Fibroblast of the conjunctiva (primary cell): Measurements from ENCODE around the gene CNTN1.

ENCODE experiments used
- DNase-seq: peaks from one replicate; pipeline ENCODE4 v3.0.0-alpha.2; 2010; ENCODE audit warnings: low read depth

CNTN1 gene

GRCh38 chr12:40770781-40771180, 78.5 kb downstream of the CNTN1 start:
- no peak for DNase-seq

GRCh38 chr12:40775661-40776060, 83.4 kb downstream of the CNTN1 start:
- no peak for DNase-seq

- DNase-seq, result no peak
Observed at GRCh38 chr12:40784102-40784501, 91.9 kb downstream of the CNTN1 start.

GRCh38 chr12:40788276-40788675, 96.0 kb downstream of the CNTN1 start:
- no peak for DNase-seq

DNA sequence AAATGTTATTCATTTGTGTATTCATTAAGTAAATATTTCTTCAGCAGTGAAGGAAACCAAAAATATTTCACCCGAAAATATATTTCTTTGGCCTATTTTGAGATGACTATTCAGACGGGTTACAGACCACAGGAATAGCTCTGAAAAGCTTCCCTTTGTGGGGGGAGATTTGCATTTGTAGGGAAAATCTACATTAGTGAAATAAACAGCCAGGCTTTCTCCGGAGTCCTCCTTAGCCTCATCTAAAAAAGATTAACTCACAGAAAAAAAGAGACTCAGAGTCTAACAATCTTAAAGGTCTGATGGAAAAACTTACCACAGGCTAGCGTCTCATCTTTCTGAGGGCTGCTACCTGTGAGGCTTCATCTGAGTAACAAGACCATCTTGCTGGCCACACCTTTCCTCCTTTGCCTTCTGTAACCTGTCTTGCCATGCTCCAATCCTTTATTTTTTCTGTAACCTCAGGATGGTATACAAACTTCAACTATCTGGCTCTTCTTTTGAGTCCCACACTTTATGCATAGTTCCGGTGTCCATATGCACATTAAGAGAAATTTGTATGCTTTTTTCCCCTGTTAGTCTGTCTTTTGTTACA, 100.7 kb downstream of the CNTN1 start:
- no peak for DNase-seq

DNA sequence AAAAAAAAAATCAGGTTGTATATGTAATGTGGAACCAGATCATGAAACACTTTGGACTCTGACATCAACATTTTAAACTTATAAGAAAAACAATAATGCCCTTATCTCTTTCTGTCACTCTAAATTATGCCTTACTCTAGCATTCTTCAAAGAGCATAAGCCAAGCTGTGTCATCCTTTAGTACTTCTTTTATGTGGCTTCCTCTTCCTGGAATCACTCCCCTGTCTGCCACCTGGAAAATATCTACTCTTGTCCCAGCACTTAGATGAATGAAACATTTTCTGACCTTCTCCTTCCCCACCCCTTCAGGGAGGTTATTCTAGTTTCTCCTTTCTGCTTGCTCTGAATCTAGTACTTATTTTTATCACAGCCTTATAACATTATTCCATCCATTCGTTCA, 101.2 kb downstream of the CNTN1 start:
- DNase-seq, result no peak

DNA sequence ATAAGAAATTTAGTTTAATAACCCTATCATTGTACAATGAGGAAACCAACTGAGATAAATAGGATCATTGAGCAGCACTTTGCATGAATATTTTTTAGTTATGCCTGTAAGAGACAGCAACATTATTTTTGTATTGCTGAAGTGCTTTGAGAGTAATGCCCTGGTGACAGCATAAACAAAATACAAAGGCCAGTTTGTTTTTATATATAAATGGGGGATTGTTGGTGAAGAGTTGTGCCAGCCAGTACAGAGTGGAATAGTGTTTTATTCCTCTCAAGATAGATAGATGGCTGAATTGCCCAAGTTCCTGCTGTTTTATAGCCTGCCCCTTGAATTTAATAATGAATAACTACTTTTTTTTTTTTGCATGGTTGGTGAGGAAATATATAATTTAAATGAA, 101.8 kb downstream of the CNTN1 start:
- no peak for DNase-seq

- DNase-seq, result no peak
Observed at GRCh38 chr12:40801082-40801481, 108.8 kb downstream of the CNTN1 start.

DNA sequence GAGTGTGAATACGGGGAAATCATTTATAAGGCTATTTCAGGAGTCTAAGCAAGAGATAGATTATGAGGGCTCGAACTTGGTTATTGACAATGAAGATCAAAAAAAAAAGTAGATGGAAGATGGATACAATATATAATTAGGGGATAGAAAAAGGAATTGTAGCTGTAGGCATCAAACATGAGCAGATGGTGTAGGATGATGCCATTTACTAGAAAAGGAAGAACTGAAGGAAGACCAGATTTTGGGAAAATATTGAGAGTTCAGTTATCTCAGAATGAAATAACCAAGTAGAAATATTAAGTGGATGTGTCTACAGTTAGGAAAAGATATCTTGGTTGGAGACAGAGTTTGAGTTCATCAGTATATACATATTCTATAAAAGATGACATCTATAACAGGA, 109.6 kb downstream of the CNTN1 start:
- no peak for DNase-seq

DNA sequence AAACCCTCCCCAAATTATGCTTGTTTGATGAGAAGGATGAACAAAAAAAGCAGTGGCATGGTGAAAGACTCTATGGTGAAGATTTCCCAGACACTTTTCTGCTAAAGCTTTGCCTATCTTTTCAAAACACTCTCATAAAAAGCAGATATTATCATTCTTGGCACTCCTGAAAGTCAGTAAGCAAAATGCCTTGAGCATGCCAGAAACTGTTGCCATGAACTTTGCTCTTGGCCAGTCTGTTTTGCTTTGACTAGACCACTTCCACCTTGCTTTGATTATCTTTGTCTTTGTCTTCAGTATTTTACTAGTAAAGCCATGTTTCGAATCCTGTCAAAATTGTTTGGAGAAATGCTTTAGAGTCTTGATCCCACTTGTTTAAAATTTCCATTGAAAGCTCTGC, 110.4 kb downstream of the CNTN1 start:
- no peak for DNase-seq

- no peak for DNase-seq
Observed at GRCh38 chr12:40819436-40820108, 127.3 kb downstream of the CNTN1 start.

DNA sequence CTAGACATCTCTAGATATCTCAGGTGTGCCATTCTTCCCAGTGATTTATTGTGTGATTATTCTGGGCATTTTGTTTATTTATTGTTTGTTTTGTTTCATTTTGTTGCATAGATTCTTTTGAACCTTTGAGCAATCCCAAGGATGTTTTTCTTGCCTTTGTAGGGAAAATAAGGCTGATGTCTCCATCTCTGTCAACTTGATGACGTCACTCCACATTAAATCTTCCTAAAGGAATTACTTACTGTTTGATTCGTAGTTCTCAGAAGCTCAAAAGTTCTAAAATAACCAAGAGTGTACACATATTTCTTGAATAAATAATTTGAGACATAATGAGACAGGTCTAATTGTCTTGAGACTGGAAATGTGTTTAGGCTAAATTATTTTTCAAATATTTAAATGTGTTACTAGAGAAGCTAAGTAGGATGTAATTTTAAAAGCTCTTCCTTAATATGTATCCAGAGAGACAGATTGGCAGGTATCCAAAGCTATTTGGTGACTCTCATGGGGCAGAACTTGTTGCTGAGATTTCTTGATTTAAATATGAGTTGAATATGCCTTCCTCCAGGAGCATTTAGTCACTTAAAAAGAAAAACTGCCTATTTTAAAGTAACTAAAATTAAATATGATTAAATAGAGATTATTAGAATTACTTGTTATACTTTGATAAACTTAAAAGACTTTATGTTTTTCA, 128.7 kb downstream of the CNTN1 start:
- no peak for DNase-seq

DNA sequence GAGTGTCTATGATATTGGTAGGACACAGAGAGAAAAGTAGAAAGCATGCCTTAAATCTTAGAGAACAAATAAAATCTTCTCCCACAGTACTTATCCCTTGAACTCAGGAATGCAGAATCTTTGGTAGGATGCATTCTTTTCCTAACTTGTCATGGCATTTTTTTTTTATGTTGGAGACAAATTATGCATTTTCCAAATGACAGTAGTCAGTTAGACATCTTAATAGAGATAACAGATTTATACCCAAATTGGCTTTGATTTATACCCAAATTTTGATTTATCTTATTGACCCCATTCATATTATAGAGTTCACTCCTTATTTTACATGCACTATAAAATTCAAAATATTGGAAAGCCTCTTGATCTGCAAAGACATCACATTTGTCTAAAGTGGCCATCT, 132.9 kb downstream of the CNTN1 start:
- no peak for DNase-seq

- DNase-seq, result no peak
Observed at GRCh38 chr12:40827683-40828592, 135.7 kb downstream of the CNTN1 start.

DNA sequence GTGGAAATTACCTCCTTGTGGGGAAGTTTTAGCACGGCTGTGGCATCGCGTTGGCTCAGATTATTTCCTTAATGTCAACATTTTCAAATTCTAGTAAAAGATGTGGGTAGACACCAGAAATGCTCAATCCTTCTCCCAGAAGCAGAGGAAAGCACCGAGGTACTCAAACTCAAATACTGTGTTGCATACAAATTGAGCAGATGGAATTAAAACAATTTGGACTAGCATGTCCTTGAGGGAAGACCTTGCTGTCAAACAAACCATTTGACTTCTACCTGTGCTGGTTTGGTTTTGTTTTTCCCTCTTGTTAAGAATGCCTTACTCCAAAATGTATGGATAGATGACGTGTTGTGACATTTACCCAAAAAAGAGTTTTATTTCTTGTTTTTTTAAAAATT, 136.4 kb downstream of the CNTN1 start:
- no peak for DNase-seq

DNA sequence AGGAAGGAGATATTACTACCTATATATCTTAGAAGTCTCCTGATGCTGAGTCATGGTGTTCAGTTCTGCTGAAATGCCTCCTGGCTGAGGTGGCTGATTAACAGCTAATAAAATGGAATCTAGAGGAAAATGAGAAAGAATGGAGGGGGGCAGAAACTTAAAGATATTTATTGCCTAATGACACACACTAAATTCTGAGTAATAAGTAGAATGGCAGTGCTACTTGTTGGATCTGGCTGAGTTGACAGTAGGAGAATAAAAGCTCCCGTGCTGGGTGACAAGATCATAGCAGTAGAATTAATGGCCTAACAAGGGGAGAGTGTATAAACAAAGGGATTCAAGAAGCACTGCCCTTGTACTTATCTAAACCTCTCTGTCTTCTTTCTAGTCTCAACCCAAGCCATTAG, 137.5 kb downstream of the CNTN1 start:
- no peak for DNase-seq

GRCh38 chr12:40831916-40832315, 139.7 kb downstream of the CNTN1 start:
- DNase-seq, result no peak

DNA sequence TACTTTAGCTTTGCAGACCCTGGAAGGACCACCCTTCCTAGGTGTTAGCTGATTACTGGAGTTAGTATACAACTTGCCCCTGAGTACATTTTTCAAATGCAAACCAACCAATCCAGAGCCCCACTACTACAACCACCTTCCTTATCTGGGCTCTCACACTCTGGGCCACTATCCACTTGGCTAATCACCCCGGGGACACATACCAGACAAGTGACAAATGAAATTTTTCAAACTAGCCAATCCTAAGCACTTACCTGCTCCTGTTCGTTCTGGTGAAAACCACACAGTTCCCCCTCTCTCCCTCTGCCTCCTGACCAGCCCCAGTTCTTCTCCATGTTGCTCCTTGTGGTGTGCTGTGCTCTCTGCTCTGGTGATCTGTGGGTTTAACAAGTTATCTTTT, 140.4 kb downstream of the CNTN1 start:
- no peak for DNase-seq

GRCh38 chr12:40833818-40834217, 141.6 kb downstream of the CNTN1 start:
- no peak for DNase-seq

DNA sequence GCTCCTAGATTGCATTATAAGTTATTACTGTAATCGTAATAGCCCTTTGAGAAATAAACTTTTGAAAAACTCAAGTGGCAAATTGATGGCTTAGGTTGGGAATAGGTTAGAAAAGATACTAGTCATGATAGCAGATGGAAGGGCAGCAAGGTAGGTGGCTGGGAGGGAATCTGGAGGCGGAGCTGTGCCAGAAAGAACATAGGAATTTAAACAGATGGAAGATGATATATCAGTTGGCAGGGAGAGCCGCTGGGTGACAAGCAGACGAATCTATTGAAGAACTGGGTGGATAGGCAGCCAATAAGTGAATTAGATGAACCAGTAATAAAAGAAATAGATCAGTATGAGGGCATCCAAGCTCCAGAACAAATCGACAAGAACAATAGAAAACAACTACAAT, 142.1 kb downstream of the CNTN1 start:
- no peak for DNase-seq

DNA sequence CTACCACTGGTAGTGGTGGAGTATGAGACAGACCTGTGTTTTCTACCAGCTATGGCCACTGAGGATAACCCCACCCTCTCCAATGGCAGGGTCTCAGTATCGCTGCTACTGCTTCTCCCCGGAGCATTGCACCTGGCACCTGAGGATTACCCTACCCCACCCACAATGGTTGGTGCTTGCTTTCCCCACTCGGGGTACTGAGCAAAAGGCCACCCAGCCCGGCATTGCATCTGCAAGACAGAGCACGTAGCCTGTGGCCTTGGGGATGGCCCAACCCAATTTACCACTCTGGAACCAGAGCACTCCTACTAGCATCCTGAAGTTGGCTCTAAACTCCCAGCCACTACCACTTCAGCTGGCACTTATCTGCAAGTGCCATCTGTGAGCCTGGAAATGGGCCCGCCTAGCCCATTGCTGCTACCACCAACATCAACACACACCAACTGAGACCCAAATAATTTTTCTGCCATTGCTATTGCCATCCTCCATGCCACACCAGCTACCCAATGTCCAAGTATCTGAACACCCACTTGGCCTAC, 145.7 kb downstream of the CNTN1 start:
- no peak for DNase-seq

GRCh38 chr12:40843495-40843894, 151.3 kb downstream of the CNTN1 start:
- DNase-seq, result no peak
